NT2/D1 (cell line): Measurements from ENCODE around the gene ATP2A3.

Source experiments
- DNase-seq: peaks from one replicate; pipeline ENCODE4 v3.0.0-alpha.2; 2011; ENCODE audit warnings: low read depth, low spot score
- H3K27me3 ChIP-seq: 2 replicates; pipeline ENCODE4 v1.6.0; 2011; ENCODE audit warnings: mild to moderate bottlenecking; ENCODE audit not compliant: insufficient read length, insufficient read depth
- H3K36me3 ChIP-seq: 2 replicates; pipeline ENCODE4 v1.6.1; 2011; ENCODE audit warnings: mild to moderate bottlenecking, low read length, mixed read lengths; ENCODE audit not compliant: insufficient read depth, insufficient read length
- H3K4me1 ChIP-seq: 2 replicates; pipeline ENCODE4 v1.5.1; 2011; ENCODE audit not compliant: insufficient read depth, insufficient read length
- H3K4me3 ChIP-seq: 2 replicates; pipeline ENCODE4 v1.5.1; 2011; ENCODE audit warnings: low read depth; ENCODE audit not compliant: insufficient read length
- H3K9ac ChIP-seq: 2 replicates; pipeline ENCODE4 v1.6.0; 2011; ENCODE audit warnings: low read depth; ENCODE audit not compliant: insufficient read length
- H3K9me3 ChIP-seq: 2 replicates; pipeline ENCODE4 v1.5.1; 2011; ENCODE audit warnings: mild to moderate bottlenecking, low read length; ENCODE audit not compliant: insufficient read depth
- SUZ12 ChIP-seq: IDR thresholded peaks from 2 replicates; pipeline ENCODE4 v1.6.1; 2011; ENCODE audit not compliant: insufficient read length, insufficient read depth; ENCODE audit errors: extremely low read depth
- YY1 ChIP-seq: IDR thresholded peaks from 2 replicates; pipeline ENCODE4 v1.6.1; 2011; ENCODE audit not compliant: insufficient read length, insufficient read depth
- ZNF274 ChIP-seq: IDR thresholded peaks from 2 replicates; pipeline ENCODE4 v1.6.1; 2011; ENCODE audit warnings: mild to moderate bottlenecking, low read depth, low read length

Gene ATP2A3

DNA sequence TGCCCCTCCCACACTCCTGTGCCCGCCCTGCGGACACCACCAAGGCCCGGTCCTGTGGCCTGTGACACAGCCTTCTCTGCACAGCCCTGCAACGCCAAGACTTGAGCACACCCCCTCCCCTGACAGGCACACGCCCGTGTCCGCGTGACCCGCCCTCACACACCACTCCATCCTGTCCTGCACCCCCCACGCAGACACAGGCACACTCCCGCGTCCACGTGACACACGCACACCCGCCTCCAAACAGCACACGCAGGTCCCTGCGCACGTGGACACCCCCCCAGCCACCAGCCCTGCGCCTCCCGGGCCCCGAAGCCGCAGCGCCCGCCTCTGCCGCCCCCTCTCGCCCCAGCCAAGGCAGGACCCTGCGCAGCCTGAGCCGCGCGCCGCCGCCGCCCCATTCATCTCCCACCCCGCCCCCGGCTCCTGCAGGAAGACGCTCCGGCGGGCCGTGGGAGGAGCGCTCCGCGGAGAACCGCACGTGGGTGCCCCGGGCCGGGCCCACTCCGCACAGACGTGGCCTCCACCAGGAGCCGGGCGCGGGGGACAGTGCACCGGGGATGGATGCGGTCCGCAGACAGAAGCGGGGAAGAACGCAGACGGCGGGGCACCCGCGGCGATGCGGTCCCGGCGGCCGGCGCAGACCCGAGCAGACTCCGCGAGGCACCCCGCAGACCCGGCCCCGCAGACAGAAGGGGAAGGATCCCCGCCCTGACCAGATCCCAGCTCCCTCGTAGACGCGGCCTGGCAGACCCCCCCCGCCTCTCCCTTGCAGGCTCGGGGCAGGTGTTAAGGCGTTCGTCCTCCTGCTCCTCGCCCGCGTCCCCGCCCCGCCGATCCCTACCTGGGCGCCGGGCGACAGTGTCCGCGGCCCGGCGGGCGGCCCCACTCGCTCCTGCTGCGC is 71.9 kb downstream of the ATP2A3 start:
- Histone ChIP-seq H3K4me3 (peak overlapping the region; percentile 68), H3K9ac (peak overlapping the region; percentile 77), H3K4me1 (peaks cover 25% of the 10 kb centered on the region), H3K9me3 (no peaks in the 10 kb centered on the region), H3K36me3 (no peaks in the 10 kb centered on the region), H3K27me3 (peaks cover 15% of the 10 kb centered on the region)
- TF ChIP-seq YY1 (no peak), ZNF274 (no peak), SUZ12 (no peak)
- DNase-seq: no peak

DNA sequence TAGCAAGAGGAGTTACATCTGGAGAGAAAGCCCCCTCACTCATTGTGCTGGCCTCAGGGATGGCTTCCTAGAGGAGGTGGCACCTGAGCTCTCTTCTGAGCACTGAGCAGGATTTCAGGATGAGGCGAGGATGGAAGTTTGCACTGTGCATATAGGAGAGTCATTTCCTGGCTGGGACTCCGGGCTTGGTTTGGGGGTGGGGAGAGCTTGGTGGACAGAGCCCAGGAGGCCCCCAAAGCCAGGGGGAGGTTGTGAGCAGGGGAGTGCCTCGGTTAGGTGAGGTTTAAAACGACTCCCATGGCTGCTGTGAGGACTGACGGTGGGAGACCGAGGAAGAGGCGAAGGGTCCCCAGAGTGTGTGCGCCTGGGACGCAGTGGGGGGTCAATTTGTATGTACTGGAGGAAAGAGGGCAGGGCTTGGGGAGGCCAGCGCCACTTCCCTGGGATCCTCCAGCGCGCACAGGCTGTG is 72.6 kb downstream of the ATP2A3 start:
- DNase-seq: no peak
- Histone ChIP-seq H3K9me3 (no peaks in the 10 kb centered on the region), H3K36me3 (no peaks in the 10 kb centered on the region), H3K9ac (peak overlapping the region; percentile 77), H3K27me3 (peaks cover 15% of the 10 kb centered on the region), H3K4me1 (peaks cover 27% of the 10 kb centered on the region), H3K4me3 (peak overlapping the region; percentile 68)
- no peak for TF ChIP-seq ZNF274
- TF ChIP-seq YY1: no peak
- no peak for TF ChIP-seq SUZ12

DNA sequence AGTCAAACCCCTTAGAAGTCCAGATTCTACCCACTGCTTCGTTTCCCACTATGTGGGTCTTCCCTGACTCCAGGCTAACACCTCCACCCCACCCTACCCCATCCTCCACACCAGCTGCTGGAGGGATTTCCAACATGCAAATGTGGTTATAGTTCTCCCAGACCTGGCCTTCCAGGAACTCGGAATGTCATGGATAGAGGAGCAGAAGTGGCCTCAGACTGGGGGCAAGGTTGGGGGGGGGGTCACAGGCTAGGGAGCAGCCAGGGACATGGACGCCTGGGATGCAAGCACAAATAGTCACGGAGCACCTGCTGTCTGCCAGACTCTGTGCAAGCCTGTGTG is 73.4 kb downstream of the ATP2A3 start:
- H3K36me3 ChIP-seq: no peaks in the 10 kb centered on the region

DNA sequence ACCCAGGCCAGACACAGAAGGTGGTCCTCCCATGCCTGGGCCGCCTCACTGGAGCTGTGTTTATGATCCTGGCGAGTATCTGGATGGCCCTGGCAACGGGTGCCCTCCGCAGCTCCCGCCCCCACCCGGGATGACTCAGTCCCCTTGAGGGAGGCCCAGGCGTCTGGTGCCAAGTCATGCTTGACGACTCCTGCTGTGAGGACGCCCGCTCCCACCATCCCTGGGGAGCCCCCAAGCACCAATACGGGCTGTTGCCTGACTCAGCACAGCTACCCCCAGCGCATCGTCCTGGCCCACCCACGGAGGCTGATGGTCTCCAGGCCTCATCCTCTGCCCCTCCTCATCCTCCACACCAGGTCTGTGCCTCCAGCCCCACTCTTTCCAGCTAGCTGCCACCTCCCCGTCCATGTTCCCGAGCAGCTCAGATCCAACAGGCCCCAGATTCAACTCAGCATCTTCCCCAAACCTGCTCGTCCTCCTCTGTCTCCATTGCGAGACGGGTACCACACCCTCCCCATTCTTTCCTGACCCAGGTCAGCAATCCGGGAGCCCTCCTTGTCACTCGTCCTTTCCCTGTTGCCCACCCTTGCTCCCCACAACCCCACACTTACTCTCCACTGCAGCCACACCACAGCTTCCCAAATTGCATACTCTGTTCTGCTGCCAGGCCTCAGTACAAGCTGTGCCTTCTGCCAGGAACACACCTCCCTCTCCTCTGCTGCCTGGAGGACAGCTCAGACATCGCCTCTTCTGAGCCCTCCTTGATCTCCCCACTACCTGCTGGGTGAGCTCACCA is 74.0 kb downstream of the ATP2A3 start:
- Histone ChIP-seq H3K4me3 (no peak overlapping the region), H3K9me3 (no peaks in the 10 kb centered on the region), H3K4me1 (peaks cover 31% of the 10 kb centered on the region), H3K27me3 (peaks cover 15% of the 10 kb centered on the region), H3K9ac (no peak overlapping the region), H3K36me3 (peaks cover 2% of the 10 kb centered on the region)
- DNase-seq: no peak
- TF ChIP-seq YY1 (no peak), SUZ12 (no peak)

More for the DNA sequence above, 73.4 kb downstream of the ATP2A3 start:
- H3K9me3 ChIP-seq: no peaks in the 10 kb centered on the region
- H3K27me3 ChIP-seq: peaks cover 15% of the 10 kb centered on the region
- H3K9ac ChIP-seq: no peak overlapping the region
- H3K4me1 ChIP-seq: peaks cover 29% of the 10 kb centered on the region
- no peak overlapping the region for H3K4me3 ChIP-seq
- no peak for TF ChIP-seq SUZ12
- TF ChIP-seq YY1: no peak
- TF ChIP-seq ZNF274: no peak
- DNase-seq: no peak

DNA sequence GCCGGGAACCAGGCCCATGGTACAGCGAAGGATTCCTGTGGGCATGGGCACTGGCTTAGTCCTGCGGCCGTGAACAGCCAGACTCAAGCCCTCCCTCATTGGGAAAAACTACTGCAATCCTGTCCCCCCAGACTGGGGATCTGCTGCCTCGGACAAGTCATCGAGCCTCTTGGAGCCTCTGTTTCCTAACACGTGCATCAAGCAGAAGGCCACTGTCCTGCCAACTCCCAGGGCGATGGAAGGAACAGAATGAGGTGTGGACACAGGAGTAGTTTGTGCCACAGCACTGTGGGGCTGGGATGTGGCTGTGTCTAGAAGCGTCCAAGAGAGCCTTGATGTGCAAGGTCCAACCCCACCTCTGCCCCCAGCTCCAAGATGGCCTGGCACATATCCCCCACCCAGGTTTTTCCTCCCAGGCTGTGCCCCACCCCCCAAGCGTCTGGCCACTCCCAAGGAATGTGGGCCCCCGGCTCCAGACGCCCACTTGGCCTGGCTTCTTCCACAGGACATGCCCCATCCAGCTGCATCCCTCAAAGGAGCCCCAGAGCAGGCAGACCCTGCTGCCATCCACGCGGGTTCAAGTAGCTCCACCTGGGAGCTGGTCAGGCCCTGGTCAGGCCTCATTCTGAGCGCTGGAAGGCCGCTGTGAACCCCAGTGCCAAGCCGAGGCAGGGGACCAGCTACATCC is 74.8 kb downstream of the ATP2A3 start:
- no peak for TF ChIP-seq ZNF274
- no peak for TF ChIP-seq SUZ12
- TF ChIP-seq YY1: no peak
- H3K4me3 ChIP-seq: no peak overlapping the region
- peaks cover 15% of the 10 kb centered on the region for H3K27me3 ChIP-seq
- no peaks in the 10 kb centered on the region for H3K9me3 ChIP-seq
- H3K4me1 ChIP-seq: peaks cover 35% of the 10 kb centered on the region
- peaks cover 8% of the 10 kb centered on the region for H3K36me3 ChIP-seq
- no peak for DNase-seq
- H3K9ac ChIP-seq: peak overlapping the region; percentile 32

DNA sequence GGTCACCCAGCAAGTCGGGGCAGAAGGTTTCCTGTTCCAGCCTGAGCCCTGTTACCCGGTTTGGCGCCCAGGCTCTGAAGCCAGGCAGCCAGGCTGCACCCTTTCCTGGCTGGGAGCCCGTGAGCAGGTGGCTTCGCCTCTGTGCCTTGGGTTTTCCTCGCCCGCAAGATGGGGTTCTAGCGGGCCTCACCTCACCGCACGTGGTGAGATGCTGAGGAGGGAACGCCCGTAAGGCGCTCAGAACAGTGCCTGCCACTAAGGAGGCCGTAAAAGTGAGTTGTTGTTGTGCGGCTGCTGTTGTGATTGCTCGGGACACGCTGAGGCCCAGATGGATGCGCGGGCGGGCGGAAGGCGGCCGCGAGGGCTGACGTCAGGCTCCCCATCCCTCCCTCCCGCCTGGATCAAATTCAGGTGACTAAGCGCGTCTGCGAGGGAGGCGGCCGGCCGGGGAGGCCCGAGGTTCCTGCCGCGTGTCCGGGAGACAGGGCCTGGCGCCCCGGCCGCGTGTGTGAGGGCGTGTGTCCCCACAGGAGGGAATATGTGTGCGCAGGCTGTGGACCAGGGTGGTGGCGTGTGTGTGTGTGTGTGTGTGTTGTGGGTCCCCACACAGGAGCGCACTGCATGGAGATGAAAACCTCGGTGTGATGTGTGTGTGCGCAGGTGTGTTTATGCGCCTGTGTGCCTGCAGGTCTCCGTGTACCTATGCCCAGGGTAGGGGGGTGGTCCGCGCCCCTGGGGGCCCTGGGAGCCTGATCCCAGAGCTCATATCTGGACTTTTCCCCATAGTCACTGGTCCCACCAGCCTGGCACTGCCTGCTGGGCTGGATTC is 75.7 kb downstream of the ATP2A3 start:
- Histone ChIP-seq H3K36me3 (peaks cover 11% of the 10 kb centered on the region), H3K4me1 (peaks cover 32% of the 10 kb centered on the region), H3K9me3 (no peaks in the 10 kb centered on the region), H3K9ac (no peak overlapping the region), H3K4me3 (no peak overlapping the region), H3K27me3 (peaks cover 15% of the 10 kb centered on the region)
- DNase-seq: no peak
- TF ChIP-seq SUZ12 (no peak), YY1 (no peak), ZNF274 (no peak)
